Neuronal stem cell (in vitro differentiated cells): ENCODE measurements around the gene CCDC70.

Experiments used
- DNase-seq: peaks from one replicate; pipeline ENCODE4 v3.0.0-alpha.2; 2013; ENCODE audit warnings: low spot score
- H2AFZ ChIP-seq: one replicate; pipeline ENCODE4 v1.6.1; 2013; ENCODE audit warnings: mild to moderate bottlenecking, low read length, inconsistent platforms
- H2AK5ac ChIP-seq: 2 replicates; pipeline ENCODE4 v1.6.1; 2013; ENCODE audit warnings: low read depth, mild to moderate bottlenecking, inconsistent platforms, low read length, moderate library complexity, mixed read lengths
- H2BK120ac ChIP-seq: 2 replicates; pipeline ENCODE4 v1.6.1; 2013; ENCODE audit warnings: low read depth, mild to moderate bottlenecking, inconsistent platforms, low read length, moderate library complexity, mixed read lengths
- H2BK12ac ChIP-seq: one replicate; pipeline ENCODE4 v1.6.1; 2013; ENCODE audit warnings: low read length, inconsistent platforms
- H2BK15ac ChIP-seq: 2 replicates; pipeline ENCODE4 v1.6.1; 2013; ENCODE audit warnings: mild to moderate bottlenecking, low read length, inconsistent platforms, mixed read lengths
- H2BK5ac ChIP-seq: one replicate; pipeline ENCODE4 v1.6.1; 2013; ENCODE audit warnings: inconsistent platforms, mild to moderate bottlenecking, low read length, moderate library complexity
- H3K14ac ChIP-seq: one replicate; pipeline ENCODE4 v1.6.1; 2013; ENCODE audit warnings: low read length, inconsistent platforms
- H3K18ac ChIP-seq: 2 replicates; pipeline ENCODE4 v1.6.1; 2013; ENCODE audit warnings: low read length, inconsistent platforms
- H3K23ac ChIP-seq: 2 replicates; pipeline ENCODE4 v1.6.1; 2013; ENCODE audit warnings: low read depth, mild to moderate bottlenecking, mixed read lengths, low read length, inconsistent platforms; ENCODE audit not compliant: poor library complexity
- H3K27ac ChIP-seq: replicated peaks from 3 replicates; pipeline ENCODE4 v1.5.1; 2013; ENCODE audit warnings: low read length, inconsistent platforms
- H3K27me3 ChIP-seq, 3 experiments: 2 replicates each; pipeline ENCODE4 v1.6.1; 2013; ENCODE audit warnings: low read length in 3 of 3, mild to moderate bottlenecking in 2 of 3, inconsistent platforms in 1 of 3, low read depth in 1 of 3, mixed read lengths in 1 of 3, moderate library complexity in 1 of 3; ENCODE audit not compliant: control insufficient read depth in 3 of 3, insufficient read depth in 3 of 3
- H3K36me3 ChIP-seq, 2 donors: replicated peaks in 1 of 2; 2 replicates each; pipeline ENCODE4 v1.6.1; 2013; ENCODE audit warnings: low read length in 2 of 2; ENCODE audit not compliant: control insufficient read depth in 2 of 2, insufficient read depth in 2 of 2
- H3K4ac ChIP-seq: 2 replicates; pipeline ENCODE4 v1.6.1; 2013; ENCODE audit warnings: inconsistent platforms, mild to moderate bottlenecking, low read length, moderate library complexity
- H3K4me1 ChIP-seq, 2 donors: 1 replicate in 1 of 2; 2 replicates in 1 of 2; pipeline ENCODE4 v1.6.1; 2013; ENCODE audit warnings: low read length in 2 of 2, low read depth in 1 of 2; ENCODE audit not compliant: control insufficient read depth in 2 of 2, insufficient read depth in 1 of 2
- H3K4me2 ChIP-seq: one replicate; pipeline ENCODE4 v1.6.1; 2013; ENCODE audit warnings: mild to moderate bottlenecking, low read length, inconsistent platforms; ENCODE audit not compliant: insufficient read depth, poor library complexity, severe bottlenecking
- H3K4me3 ChIP-seq, 2 donors: 2 replicates each; pipeline ENCODE4 v1.5.1; 2013; ENCODE audit warnings: low read length in 2 of 2, mild to moderate bottlenecking in 2 of 2, inconsistent platforms in 1 of 2, moderate library complexity in 1 of 2
- H3K79me1 ChIP-seq: one replicate; pipeline ENCODE4 v1.6.1; 2013; ENCODE audit warnings: low read depth, mild to moderate bottlenecking, inconsistent platforms, low read length, moderate library complexity
- H3K9ac ChIP-seq: one replicate; pipeline ENCODE4 v1.6.1; 2013; ENCODE audit warnings: mild to moderate bottlenecking, low read depth, low read length, inconsistent platforms; ENCODE audit not compliant: poor library complexity
- H3K9me3 ChIP-seq, 2 donors: replicated peaks in 1 of 2; 2 replicates each; pipeline versions ENCODE3 to v1.6.1; 2013; ENCODE audit warnings: low read length in 2 of 2, mild to moderate bottlenecking in 2 of 2, inconsistent platforms in 1 of 2, low read depth in 1 of 2, mixed read lengths in 1 of 2, moderate library complexity in 1 of 2; ENCODE audit not compliant: control insufficient read depth in 2 of 2, insufficient read depth in 1 of 2
- H4K8ac ChIP-seq: one replicate; pipeline ENCODE4 v1.6.1; 2013; ENCODE audit warnings: low read depth, mild to moderate bottlenecking, inconsistent platforms, low read length, moderate library complexity
- H4K91ac ChIP-seq: one replicate; pipeline ENCODE4 v1.6.1; 2013; ENCODE audit warnings: low read length, low read depth, mild to moderate bottlenecking, inconsistent platforms; ENCODE audit not compliant: poor library complexity
- WGBS, 2 donors: extraction: QIAGEN DNeasy Blood & Tissue Kit; methylation state at CpG; one replicate each; pipeline ENCODE4 v1.1.7; 2013; ENCODE audit warnings: missing lambda C conversion rate in 2 of 2, mixed read lengths in 1 of 2; ENCODE audit not compliant: insufficient read length in 2 of 2, insufficient replicate concordance in 1 of 2; ENCODE audit errors: extremely low coverage in 2 of 2; 5-methylcytosine and 5-hydroxymethylcytosine counted together

CCDC70 gene

DNA sequence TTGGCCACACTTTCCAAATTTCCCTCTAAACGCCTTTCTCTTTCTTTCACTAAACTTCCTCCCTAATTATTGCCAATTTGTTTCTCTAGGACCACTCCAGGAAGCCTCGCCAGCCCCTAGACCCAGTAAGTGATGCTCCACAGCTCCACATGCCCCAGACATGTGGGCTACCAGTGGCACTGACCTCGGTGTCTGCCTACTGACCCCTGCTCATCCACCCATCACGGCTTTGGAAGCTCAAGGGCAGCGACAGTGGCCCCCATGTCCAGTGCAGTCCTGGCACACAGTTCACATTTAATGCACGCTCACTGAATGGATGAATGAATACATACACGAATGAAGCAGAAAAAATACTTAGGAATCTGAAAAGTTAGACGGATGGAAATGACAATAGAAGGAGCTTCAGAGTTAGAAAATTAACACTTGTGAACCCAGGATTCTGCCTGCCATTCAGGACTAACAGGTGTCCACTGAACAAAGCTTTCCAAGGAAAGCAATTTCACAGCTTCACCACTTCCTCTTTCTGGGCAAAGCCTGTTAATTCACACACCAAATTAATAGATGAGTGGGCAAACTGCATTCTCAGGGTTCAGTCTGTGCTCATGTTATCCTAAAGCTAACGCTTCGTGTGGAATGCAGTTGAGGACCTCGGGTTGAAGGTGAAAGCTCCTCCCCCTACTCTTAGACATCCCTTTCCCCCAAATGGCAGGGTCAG lies 50.9 kb downstream of the CCDC70 start:
- no peak overlapping the region for H2AK5ac ChIP-seq
- H4K91ac ChIP-seq: no peak overlapping the region
- no peak overlapping the region for H3K27ac ChIP-seq
- no peak overlapping the region for H2BK12ac ChIP-seq
- H2AFZ ChIP-seq: peak overlapping the region; percentile 63
- H2BK15ac ChIP-seq: no peak overlapping the region
- H3K79me1 ChIP-seq: no peaks in the 10 kb centered on the region
- H3K27me3 ChIP-seq: peaks cover 0 to 4% (median 0%) of the 10 kb centered on the region in 3 experiments
- H3K4me3 ChIP-seq: no peak overlapping the region
- no peak overlapping the region for H3K9ac ChIP-seq
- WGBS, 2 donors: 100% methylated on average over 1 of the region's 11 CpGs; no CpG with 5 or more reads in 1 of the 2 donors
- H3K36me3 ChIP-seq: no peaks in the 10 kb centered on the region
- no peak overlapping the region for H2BK120ac ChIP-seq
- H3K4me2 ChIP-seq: no peak overlapping the region
- no peak overlapping the region for H4K8ac ChIP-seq
- DNase-seq: no peak
- no peak overlapping the region for H2BK5ac ChIP-seq
- H3K4ac ChIP-seq: no peak overlapping the region
- H3K23ac ChIP-seq: no peak overlapping the region
- H3K9me3 ChIP-seq: peaks cover 0 to 2% of the 10 kb centered on the region in 2 donors
- H3K18ac ChIP-seq: peak overlapping the region; percentile 72
- no peak overlapping the region for H3K14ac ChIP-seq
- peaks cover 3 to 8% of the 10 kb centered on the region in 2 donors for H3K4me1 ChIP-seq

DNA sequence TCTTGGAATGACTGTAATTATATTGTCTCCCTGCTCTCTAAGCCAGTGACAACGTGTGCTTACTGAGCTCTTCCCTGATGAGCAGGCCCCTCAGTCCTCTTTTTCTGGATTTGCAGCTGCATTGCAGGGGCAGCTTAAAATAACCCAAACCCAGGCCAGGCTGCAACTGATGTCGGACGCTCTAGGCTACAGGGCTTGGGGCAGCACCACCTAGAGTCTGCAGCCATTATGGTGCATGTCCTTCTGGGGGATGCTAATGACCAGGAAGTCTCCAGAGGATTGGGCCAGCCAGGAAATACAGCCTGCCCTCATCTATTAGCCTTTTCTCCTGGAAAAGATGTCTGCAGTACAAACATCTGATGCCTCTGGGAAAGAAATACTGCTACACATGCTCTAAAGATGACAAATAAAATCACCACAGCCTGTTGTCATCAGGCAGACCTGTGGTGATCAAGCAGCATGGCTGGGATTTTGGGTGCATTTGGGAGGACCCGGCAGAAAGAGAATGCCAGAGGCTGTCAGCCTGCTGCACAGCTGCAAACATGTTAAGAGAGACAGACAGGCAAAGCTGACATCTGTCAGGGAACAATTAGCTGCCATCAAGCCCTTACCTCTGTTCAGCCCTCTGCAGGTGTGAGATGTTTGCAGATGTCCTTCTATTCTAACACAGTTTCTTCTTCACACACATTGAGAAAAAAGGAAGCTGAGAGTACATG lies 51.8 kb downstream of the CCDC70 start:
- peaks cover 0 to 2% of the 10 kb centered on the region in 2 donors for H3K9me3 ChIP-seq
- H3K4me3 ChIP-seq: no peak overlapping the region
- peak overlapping the region; percentile 19 for H3K18ac ChIP-seq
- H2BK120ac ChIP-seq: no peak overlapping the region
- H2AK5ac ChIP-seq: no peak overlapping the region
- H2BK5ac ChIP-seq: no peak overlapping the region
- no peaks in the 10 kb centered on the region for H3K36me3 ChIP-seq
- no peak overlapping the region for H4K91ac ChIP-seq
- no CpG with 5 or more reads among the region's 4 CpGs for WGBS, 2 donors
- H3K4me2 ChIP-seq: no peak overlapping the region
- H3K23ac ChIP-seq: no peak overlapping the region
- H3K79me1 ChIP-seq: no peaks in the 10 kb centered on the region
- no peak overlapping the region for H3K14ac ChIP-seq
- H3K4ac ChIP-seq: no peak overlapping the region
- H2BK12ac ChIP-seq: no peak overlapping the region
- no peak for DNase-seq
- H2BK15ac ChIP-seq: no peak overlapping the region
- peak overlapping the region; percentile 63 for H2AFZ ChIP-seq
- H3K4me1 ChIP-seq: peaks cover 3 to 8% of the 10 kb centered on the region in 2 donors
- H4K8ac ChIP-seq: no peak overlapping the region
- H3K9ac ChIP-seq: no peak overlapping the region
- peaks cover 0 to 4% (median 0%) of the 10 kb centered on the region in 3 experiments for H3K27me3 ChIP-seq
- no peak overlapping the region for H3K27ac ChIP-seq

DNA sequence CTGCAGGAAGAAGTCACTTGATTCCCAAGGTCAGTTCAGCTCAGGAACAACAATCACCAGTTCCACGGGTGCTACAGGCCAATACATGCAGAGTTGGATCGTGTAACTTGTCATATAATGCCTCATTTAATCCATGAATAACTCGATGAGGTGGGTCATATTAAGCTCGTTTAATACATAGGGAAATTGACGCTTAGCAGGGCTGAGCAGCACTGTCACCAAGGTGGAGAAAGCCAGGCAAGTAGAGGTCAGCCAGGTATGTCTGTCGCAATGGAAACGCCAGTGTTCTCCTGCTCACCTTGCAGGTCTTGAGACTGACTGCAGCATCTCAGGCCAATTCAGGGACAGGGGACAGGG lies 52.3 kb downstream of the CCDC70 start:
- Histone ChIP-seq H2BK12ac (no peak overlapping the region), H2BK120ac (no peak overlapping the region), H2BK5ac (no peak overlapping the region), H4K8ac (no peak overlapping the region), H3K4me1 (peaks cover 3 to 8% of the 10 kb centered on the region in 2 donors), H3K9me3 (peaks cover 0 to 2% of the 10 kb centered on the region in 2 donors), H2AK5ac (no peak overlapping the region), H2AFZ (no peak overlapping the region), H3K14ac (no peak overlapping the region), H3K79me1 (no peaks in the 10 kb centered on the region), H3K18ac (no peak overlapping the region), H3K9ac (peak overlapping the region; percentile 6), H3K4me2 (no peak overlapping the region), H2BK15ac (no peak overlapping the region), H3K27me3 (peaks cover 0 to 4% (median 0%) of the 10 kb centered on the region in 3 experiments), H3K4ac (no peak overlapping the region), H4K91ac (no peak overlapping the region), H3K4me3 (no peak overlapping the region), H3K23ac (no peak overlapping the region), H3K27ac (no peak overlapping the region), H3K36me3 (no peaks in the 10 kb centered on the region)
- no peak for DNase-seq
- no CpG with 5 or more reads among the region's 7 CpGs for WGBS, 2 donors
